Esophagus muscularis mucosa (tissue), 2 donors: ENCODE data around the gene SETD7.

Experiments used
- POLR2A ChIP-seq: fragments of 450-650 bp; IDR thresholded peaks from one replicate; pipeline ENCODE4 v1.6.1; 2017; ENCODE audit warnings: antibody characterized with exemption, moderate library complexity, mild to moderate bottlenecking, low read depth
- POLR2AphosphoS5 ChIP-seq, 2 donors: sonication (generic); formaldehyde crosslinking; IDR thresholded peaks; one replicate each; pipeline ENCODE4 v1.6.1; 2017; ENCODE audit warnings: antibody characterized with exemption in 2 of 2

DNA sequence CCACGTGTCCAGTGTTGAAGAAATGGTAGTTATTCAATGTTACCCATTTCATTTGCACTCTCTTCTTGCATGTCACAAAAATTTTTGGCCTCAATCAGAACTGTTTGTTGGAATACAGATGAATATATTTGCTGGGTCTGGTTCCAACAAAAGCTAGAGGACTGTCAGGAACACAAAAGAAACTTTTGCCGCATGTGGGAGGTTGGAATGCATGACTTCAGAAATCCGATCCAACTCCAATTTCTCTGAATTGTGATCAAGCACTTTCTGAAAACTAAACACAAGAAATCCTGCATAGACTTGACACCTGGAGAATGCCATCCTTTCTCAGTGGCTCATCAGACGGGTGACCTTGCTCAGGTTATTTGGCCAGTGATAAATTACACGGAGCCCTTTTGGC, 15.4 kb downstream of the SETD7 start:
- TF ChIP-seq POLR2A: no peak
- TF ChIP-seq POLR2AphosphoS5 (IDR thresholded peaks at IDR 0.05): no peak
